GM10248 (cell line): Measurements from ENCODE around the gene SPATA45.
"Not testable (repeated sequence)": the region's sequence is repeated elsewhere in the genome, so short reads cannot be mapped to it uniquely, and the experiment has no call there.

Source experiments
- CTCF ChIA-PET: fragments of 300-600 bp; sonication (Branson Sonifier 250); formaldehyde crosslinking; extraction: SDS; loops from one replicate; lab custom pipeline; 2021; ENCODE audit warnings: antibody characterized with exemption; lab: Yijun Ruan, JAX
- POLR2A ChIA-PET: fragments of 350-650 bp; sonication (Branson Sonifier 250); formaldehyde crosslinking; extraction: SDS; loops from one replicate; lab custom pipeline; 2020; ENCODE audit warnings: antibody characterized with exemption; lab: Yijun Ruan, JAX
- DNase-seq: peaks from one replicate; pipeline ENCODE4 v3.0.0; 2012; ENCODE audit errors: extremely low spot score
- TF ChIP-seq, protein P1 (sequence below): IDR thresholded peaks from 2 replicates; pipeline ENCODE4 v1.5.1; 2012; ENCODE audit warnings: mild to moderate bottlenecking, low read depth; ENCODE audit errors: extremely low read depth, missing control alignments, control extremely low read depth

The SPATA45 gene

DNA sequence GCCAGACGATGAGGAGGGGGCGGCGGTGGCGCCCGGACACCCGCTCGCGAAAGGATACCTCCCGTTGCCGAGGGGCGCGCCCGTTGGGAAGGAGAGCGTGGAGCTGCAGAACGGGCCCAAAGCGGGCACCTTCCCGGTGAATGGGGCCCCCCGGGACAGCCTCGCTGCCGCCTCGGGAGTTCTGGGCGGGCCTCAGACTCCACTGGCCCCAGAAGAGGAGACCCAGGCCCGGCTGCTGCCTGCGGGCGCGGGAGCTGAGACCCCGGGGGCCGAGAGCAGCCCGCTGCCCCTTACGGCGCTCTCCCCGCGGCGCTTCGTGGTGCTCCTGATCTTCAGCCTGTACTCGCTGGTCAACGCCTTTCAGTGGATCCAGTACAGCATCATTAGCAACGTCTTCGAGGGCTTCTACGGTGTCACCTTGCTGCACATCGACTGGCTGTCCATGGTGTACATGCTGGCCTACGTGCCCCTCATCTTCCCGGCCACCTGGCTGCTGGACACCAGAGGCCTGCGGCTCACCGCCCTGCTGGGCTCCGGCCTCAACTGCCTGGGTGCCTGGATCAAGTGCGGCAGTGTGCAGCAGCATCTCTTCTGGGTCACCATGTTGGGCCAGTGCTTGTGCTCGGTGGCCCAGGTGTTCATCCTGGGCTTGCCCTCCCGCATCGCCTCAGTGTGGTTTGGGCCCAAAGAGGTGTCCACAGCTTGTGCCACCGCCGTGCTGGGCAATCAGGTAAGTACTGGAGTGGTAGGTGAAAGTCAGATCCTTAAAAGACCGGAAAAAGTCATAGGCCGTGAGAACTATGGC is 11.2 kb upstream of the SPATA45 start:
- TF ChIP-seq, protein P1, sequence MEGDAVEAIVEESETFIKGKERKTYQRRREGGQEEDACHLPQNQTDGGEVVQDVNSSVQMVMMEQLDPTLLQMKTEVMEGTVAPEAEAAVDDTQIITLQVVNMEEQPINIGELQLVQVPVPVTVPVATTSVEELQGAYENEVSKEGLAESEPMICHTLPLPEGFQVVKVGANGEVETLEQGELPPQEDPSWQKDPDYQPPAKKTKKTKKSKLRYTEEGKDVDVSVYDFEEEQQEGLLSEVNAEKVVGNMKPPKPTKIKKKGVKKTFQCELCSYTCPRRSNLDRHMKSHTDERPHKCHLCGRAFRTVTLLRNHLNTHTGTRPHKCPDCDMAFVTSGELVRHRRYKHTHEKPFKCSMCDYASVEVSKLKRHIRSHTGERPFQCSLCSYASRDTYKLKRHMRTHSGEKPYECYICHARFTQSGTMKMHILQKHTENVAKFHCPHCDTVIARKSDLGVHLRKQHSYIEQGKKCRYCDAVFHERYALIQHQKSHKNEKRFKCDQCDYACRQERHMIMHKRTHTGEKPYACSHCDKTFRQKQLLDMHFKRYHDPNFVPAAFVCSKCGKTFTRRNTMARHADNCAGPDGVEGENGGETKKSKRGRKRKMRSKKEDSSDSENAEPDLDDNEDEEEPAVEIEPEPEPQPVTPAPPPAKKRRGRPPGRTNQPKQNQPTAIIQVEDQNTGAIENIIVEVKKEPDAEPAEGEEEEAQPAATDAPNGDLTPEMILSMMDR, result no peak
- CTCF ChIA-PET, result interaction anchor here (0.9 to 1.7 kb wide), 8 partner anchors 14 to 137 kb away, joined by 3 to 6 read pairs (median 4); no protein-coding TSS in a partner anchor
- DNase-seq, result peak; percentile 43
- POLR2A ChIA-PET, result interaction anchor here (1.0 to 1.6 kb wide), 3 partner anchors 25 to 250 kb away, joined by 3 to 10 read pairs (median 3); partner anchors contain the start of gene ATF3

DNA sequence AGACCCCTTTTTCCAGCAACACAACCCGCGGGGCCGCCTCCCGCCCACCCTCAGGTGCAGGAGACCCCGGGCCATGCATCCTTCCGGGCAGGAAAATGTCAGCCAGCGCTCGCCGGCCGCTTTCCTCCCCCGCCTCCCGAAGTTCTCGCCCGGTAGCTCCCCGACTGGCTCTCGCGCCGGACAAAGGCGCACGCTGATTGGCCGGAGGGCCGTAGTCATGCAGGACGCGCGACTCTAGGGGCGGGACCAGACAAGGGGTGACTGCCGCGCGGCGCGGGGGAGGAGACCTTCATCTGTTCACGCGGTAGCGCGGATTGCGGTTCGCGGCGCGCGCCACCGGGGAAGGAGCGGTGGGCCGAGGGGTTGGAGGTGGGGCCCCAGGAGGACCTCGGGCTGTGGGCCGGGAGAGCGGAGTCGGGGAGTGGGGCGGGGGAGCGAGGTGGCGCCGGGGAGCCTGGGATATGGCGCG is 10.6 kb upstream of the SPATA45 start, which contains the start of gene FLVCR1:
Gene FLVCR1 (plus strand): TSS at position 284 of the 469 bp plus-strand sequence. CDS start 178 bp downstream, at position 462.
- ChIA-PET POLR2A (interaction anchor here (0.6 to 1.6 kb wide), 4 partner anchors 24 to 250 kb away, joined by 3 to 10 read pairs (median 4); partner anchors contain the start of gene ATF3), CTCF (interaction anchor here (0.9 to 1.7 kb wide), 7 partner anchors 14 to 137 kb away, joined by 3 to 6 read pairs (median 4); no protein-coding TSS in a partner anchor)
- TF ChIP-seq, protein P1, result no peak
- DNase-seq, result peak; percentile 99

DNA sequence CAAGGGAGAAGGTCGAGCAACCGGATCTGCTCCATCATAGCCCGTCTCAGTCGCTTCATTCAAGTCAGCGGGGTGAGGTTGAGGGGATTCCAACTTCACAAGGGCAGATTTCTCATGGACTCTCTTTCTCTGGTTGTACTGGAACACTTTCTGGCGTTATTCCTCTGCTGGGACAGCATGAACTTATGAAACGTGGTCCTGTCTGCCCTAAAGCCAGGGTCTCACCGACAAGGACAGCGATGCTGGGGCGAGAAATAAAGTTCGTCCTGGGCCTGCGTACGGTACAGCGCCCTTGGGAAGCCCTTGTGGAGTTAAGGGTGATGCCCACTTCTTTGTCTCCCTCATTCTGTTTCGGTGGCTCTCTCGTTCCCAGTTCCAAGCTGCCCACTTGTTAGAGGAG is 9.3 kb upstream of the SPATA45 start:
- POLR2A ChIA-PET, result interaction anchor here (1.6 kb wide), 1 partner anchor 23 kb away, joined by 10 read pairs; no protein-coding TSS in a partner anchor
- TF ChIP-seq, protein P1, result no peak
- CTCF ChIA-PET, result interaction anchor here (0.6 to 1.7 kb wide), 2 partner anchors 16 to 42 kb away, joined by 3 to 6 read pairs; no protein-coding TSS in a partner anchor
- DNase-seq, result no peak

DNA sequence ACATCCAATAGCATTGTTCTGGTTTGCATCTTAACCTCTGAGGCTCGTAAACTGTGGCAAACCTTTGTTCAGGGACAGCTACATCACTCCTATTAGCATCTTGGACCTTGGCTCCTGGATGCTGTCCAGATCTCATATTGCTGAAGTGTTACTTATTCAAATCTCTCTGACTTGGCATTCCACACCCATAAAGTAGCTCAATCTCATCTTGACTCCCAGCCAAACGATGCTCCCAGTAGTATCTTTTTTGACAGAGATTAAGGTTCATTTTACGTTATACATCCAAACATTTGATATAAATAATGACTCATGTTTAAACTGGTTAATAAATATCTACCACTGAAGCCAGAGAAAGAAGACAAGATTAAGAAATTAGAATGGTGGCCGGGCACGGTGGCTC is 6.2 kb upstream of the SPATA45 start:
- ChIA-PET CTCF (interaction anchor here (2.5 kb wide), 1 partner anchor 10 kb away, joined by 6 read pairs; no protein-coding TSS in a partner anchor), POLR2A (no interaction called here)

DNA sequence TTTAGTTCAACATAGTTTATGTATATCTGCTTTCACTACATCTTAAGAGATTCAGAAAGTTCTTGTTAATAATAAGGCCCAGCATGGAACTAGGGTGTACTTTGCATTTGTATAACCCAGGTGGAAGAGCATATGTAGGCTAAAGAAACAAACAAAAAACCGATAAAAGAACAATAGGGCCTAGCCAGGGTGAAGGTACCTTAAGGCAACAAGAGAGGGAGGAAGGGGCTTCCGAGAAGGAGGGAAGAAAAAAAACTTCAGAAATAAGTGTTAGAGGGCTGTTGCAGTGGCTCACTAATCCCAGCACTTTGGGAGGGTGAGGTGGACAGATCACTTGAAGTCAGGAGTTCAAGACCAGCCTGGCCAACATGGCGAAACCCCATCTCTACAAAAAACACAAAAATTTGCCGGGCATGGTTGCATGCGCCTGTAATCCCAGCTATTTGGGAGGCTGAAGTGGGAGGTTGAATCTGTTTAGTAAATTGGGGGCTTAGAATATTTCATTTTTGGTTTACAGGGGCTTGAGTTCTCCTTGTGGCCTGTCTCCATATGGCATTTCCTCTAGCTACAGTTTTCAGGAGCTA is 4.7 kb upstream of the SPATA45 start:
- CTCF ChIA-PET, result no interaction called here
- TF ChIP-seq, protein P1, result no peak

More for the DNA sequence above, 6.2 kb upstream of the SPATA45 start:
- no peak for DNase-seq
- TF ChIP-seq, protein P1, result no peak

DNA sequence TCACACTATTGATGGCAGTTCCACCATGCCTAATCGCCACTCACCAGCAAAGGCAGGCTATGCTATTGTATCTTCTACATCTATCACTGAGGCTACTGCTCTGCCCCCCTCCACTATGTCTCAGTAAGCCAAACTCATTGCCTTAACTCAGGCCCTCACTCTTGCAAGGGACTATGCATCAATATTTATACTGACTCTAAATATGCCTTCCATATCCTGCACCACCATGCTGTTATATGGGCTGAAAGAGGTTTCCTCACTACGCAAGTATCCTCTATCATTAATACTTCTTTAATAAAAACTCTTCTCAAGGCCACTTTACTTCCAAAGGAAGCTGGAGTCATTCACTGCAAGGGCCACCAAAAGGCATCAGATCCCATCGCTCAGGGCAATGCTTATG is 2.9 kb downstream of the SPATA45 start:
- DNase-seq, POLR2A ChIA-PET, CTCF ChIA-PET: not testable (repeated sequence)

More for the DNA sequence above, 4.7 kb upstream of the SPATA45 start:
- no peak for DNase-seq
- POLR2A ChIA-PET, result no interaction called here
